Ishikawa (cell line): Measurements from ENCODE around the gene COL26A1.

Experiments used
- CEBPB ChIP-seq: IDR thresholded peaks from 2 replicates; pipeline ENCODE4 v1.6.1; 2012
- CREB1 ChIP-seq: IDR thresholded peaks from 2 replicates; pipeline ENCODE4 v1.6.1; 2012; ENCODE audit warnings: low read depth
- EGR1 ChIP-seq: IDR thresholded peaks from 2 replicates; pipeline ENCODE4 v1.6.1; 2012
- EP300 ChIP-seq: IDR thresholded peaks from 2 replicates; pipeline ENCODE4 v1.6.1; 2012; ENCODE audit warnings: borderline replicate concordance
- FOXM1 ChIP-seq: IDR thresholded peaks from 2 replicates; pipeline ENCODE4 v1.6.1; 2012; ENCODE audit warnings: low read depth, borderline replicate concordance
- MAX ChIP-seq: IDR thresholded peaks from 2 replicates; pipeline ENCODE4 v1.6.1; 2012
- NFIC ChIP-seq: IDR thresholded peaks from 2 replicates; pipeline ENCODE4 v1.6.1; 2012
- RAD21 ChIP-seq: IDR thresholded peaks from 2 replicates; pipeline ENCODE4 v1.6.1; 2012; ENCODE audit warnings: low read depth
- REST ChIP-seq: IDR thresholded peaks from 2 replicates; pipeline ENCODE4 v1.6.1; 2012; ENCODE audit warnings: low read depth, mild to moderate bottlenecking
- TAF1 ChIP-seq: IDR thresholded peaks from 2 replicates; pipeline ENCODE4 v1.6.1; 2012; ENCODE audit warnings: low read depth, mild to moderate bottlenecking
- TCF12 ChIP-seq: IDR thresholded peaks from 2 replicates; pipeline ENCODE4 v1.6.1; 2012; ENCODE audit warnings: low read depth
- TEAD4 ChIP-seq: IDR thresholded peaks from 2 replicates; pipeline ENCODE4 v1.6.1; 2012
- USF1 ChIP-seq: IDR thresholded peaks from 2 replicates; pipeline ENCODE4 v1.6.1; 2012
- YY1 ChIP-seq: IDR thresholded peaks from 2 replicates; pipeline ENCODE4 v1.6.1; 2012; ENCODE audit warnings: low read depth
- ZBTB7A ChIP-seq: IDR thresholded peaks from 2 replicates; pipeline ENCODE4 v1.6.1; 2012; ENCODE audit warnings: low read depth

The COL26A1 gene

GRCh38 chr7:101547916-101548661 is 185.4 kb downstream of the COL26A1 start:
- no peak for TF ChIP-seq REST
- no peak for TF ChIP-seq ZBTB7A
- no peak for TF ChIP-seq NFIC
- TF ChIP-seq RAD21, result no peak
- TF ChIP-seq MAX, result no peak
- no peak for TF ChIP-seq YY1
- TF ChIP-seq FOXM1, result no peak

GRCh38 chr7:101549734-101550133 is 187.1 kb downstream of the COL26A1 start:
- no peak for TF ChIP-seq EP300
- TF ChIP-seq TCF12, result no peak
- no peak for TF ChIP-seq TAF1

- no peak for TF ChIP-seq MAX
- no peak for TF ChIP-seq USF1
- no peak for TF ChIP-seq TCF12
- no peak for TF ChIP-seq CEBPB
- TF ChIP-seq EGR1, result no peak
- no peak for TF ChIP-seq ZBTB7A
- TF ChIP-seq RAD21, result no peak
- no peak for TF ChIP-seq FOXM1
- TF ChIP-seq YY1, result no peak
- TF ChIP-seq TAF1, result no peak
- TF ChIP-seq EP300, result no peak
- TF ChIP-seq TEAD4, result no peak
- no peak for TF ChIP-seq NFIC
Observed at GRCh38 chr7:101550641-101551541, 188.2 kb downstream of the COL26A1 start.

GRCh38 chr7:101553018-101553770 is 190.5 kb downstream of the COL26A1 start:
- TF ChIP-seq FOXM1, result no peak
- TF ChIP-seq TCF12, result no peak
- no peak for TF ChIP-seq MAX
- TF ChIP-seq TAF1, result no peak
- TF ChIP-seq REST, result no peak
- no peak for TF ChIP-seq EP300
- no peak for TF ChIP-seq YY1
- no peak for TF ChIP-seq CREB1
- no peak for TF ChIP-seq ZBTB7A
- no peak for TF ChIP-seq USF1
- no peak for TF ChIP-seq RAD21
- no peak for TF ChIP-seq TEAD4
- no peak for TF ChIP-seq NFIC

GRCh38 chr7:101553771-101554445 is 191.2 kb downstream of the COL26A1 start:
- TF ChIP-seq CREB1 (no peak), RAD21 (no peak), NFIC (no peak), YY1 (no peak), TCF12 (no peak), FOXM1 (no peak), USF1 (no peak), TAF1 (no peak)
